GM15510 (cell line): ENCODE results near the gene RTN4.

Experiments used
- POLR2A ChIP-seq: IDR thresholded peaks from 3 replicates; pipeline ENCODE4 v1.6.1; 2011; ENCODE audit warnings: borderline replicate concordance; ENCODE audit not compliant: insufficient read length; ENCODE audit errors: extremely low read depth

The RTN4 gene

GRCh38 chr2:55006306-55006705, 43.9 kb downstream of the RTN4 start:
- no peak for TF ChIP-seq POLR2A

- TF ChIP-seq POLR2A = no peak
These were observed 46.3 kb downstream of the RTN4 start for GRCh38 chr2:55003706-55004639.

- TF ChIP-seq POLR2A = no peak
These were observed 48.5 kb downstream of the RTN4 start for GRCh38 chr2:55001716-55002115.

GRCh38 chr2:55000341-55000740, 49.9 kb downstream of the RTN4 start:
- TF ChIP-seq POLR2A = no peak

GRCh38 chr2:54999182-54999581, 51.1 kb downstream of the RTN4 start:
- TF ChIP-seq POLR2A = no peak

- no peak for TF ChIP-seq POLR2A
These were observed 52.4 kb downstream of the RTN4 start for GRCh38 chr2:54997826-54998225.

GRCh38 chr2:54995553-54995952, 54.7 kb downstream of the RTN4 start:
- no peak for TF ChIP-seq POLR2A

- TF ChIP-seq POLR2A = no peak
These were observed 61.6 kb downstream of the RTN4 start for GRCh38 chr2:54988612-54989011.

- no peak for TF ChIP-seq POLR2A
These were observed 64.0 kb downstream of the RTN4 start for GRCh38 chr2:54986264-54986663.

GRCh38 chr2:54984476-54984875, 65.8 kb downstream of the RTN4 start:
- TF ChIP-seq POLR2A = no peak

- TF ChIP-seq POLR2A = no peak
These were observed 66.7 kb downstream of the RTN4 start for GRCh38 chr2:54983345-54984220.

GRCh38 chr2:54981385-54981784, 68.9 kb downstream of the RTN4 start:
- TF ChIP-seq POLR2A = no peak

- TF ChIP-seq POLR2A = no peak
These were observed 70.8 kb downstream of the RTN4 start for GRCh38 chr2:54979321-54980044.

GRCh38 chr2:54977149-54977548, 73.1 kb downstream of the RTN4 start:
- TF ChIP-seq POLR2A = no peak
